PFSK-1 (cell line): ENCODE data around the gene RPS6KC1.

Experiments
- FOXP2 ChIP-seq: optimal IDR thresholded peaks from 2 replicates; pipeline ENCODE3; 2011; ENCODE audit warnings: borderline replicate concordance, control low read depth, inconsistent platforms; ENCODE audit not compliant: insufficient read depth; ENCODE audit errors: extremely low read length, extremely low read depth
- POLR2AphosphoS5 ChIP-seq: IDR thresholded peaks from 2 replicates; pipeline ENCODE4 v1.6.1; 2012; ENCODE audit warnings: low read depth, mild to moderate bottlenecking, control low read depth, low read length, moderate library complexity

DNA sequence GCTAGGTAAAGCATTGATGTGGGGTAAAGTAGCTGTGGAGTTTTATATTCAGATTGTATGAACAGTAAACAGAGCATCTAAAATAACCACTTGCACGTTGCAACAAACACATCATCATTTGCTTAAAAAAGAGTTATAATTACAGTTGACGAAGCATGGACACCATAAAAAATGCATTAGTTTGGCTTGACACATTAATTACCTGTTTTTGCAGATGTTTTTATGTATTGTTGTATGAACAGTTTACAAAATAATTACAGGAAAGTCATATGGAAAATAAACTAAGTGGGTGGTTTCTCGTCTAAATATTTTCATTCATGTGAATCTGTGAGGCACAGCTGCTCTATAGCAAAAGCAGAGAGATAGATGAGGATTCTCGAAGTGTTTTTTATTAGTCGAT is 108.3 kb downstream of the RPS6KC1 start:
- TF ChIP-seq POLR2AphosphoS5 (no peak), FOXP2 (no peak)
